ENCODE results near the gene CBLC.
"Not testable (repeated sequence)": the region's sequence is repeated elsewhere in the genome, so short reads cannot be mapped to it uniquely, and the experiment has no call there.

Gene CBLC

GRCh38 chr19:44819246-44819832, 41.6 kb downstream of the CBLC start:
- DNase-seq (ENCODE audit: low read depth), result no peak

DNA sequence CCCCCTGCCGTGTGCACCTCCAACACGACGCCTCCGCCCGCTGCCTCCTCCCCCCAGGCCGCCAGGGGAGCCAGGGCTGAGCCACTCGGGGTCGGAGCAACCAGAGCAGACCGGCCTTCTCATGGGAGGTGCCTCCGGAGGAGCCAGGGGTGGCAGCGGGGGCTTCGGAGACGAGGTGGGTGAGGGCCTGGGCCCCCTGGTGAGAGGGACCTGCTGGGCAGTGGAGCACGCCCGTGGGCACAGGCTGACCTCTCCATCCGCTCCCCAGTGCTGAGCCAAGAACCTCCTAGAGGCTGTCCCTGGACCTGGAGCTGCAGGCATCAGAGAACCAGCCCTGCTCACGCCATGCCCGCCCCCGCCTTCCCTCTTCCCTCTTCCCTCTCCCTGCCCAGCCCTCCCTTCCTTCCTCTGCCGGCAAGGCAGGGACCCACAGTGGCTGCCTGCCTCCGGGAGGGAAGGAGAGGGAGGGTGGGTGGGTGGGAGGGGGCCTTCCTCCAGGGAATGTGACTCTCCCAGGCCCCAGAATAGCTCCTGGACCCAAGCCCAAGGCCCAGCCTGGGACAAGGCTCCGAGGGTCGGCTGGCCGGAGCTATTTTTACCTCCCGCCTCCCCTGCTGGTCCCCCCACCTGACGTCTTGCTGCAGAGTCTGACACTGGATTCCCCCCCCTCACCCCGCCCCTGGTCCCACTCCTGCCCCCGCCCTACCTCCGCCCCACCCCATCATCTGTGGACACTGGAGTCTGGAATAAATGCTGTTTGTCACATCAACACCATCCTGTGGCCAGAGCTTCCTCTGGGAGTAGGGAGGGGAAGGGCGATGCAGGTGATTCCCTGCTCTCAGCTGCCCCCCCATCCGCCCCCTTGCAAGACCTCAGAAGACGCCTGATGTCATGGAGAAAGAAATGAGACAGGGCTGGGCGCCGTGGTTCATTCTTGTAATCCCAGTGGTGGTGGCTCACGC, 43.2 kb downstream of the CBLC start:
- no peak for DNase-seq (ENCODE audit: low read depth)

DNA sequence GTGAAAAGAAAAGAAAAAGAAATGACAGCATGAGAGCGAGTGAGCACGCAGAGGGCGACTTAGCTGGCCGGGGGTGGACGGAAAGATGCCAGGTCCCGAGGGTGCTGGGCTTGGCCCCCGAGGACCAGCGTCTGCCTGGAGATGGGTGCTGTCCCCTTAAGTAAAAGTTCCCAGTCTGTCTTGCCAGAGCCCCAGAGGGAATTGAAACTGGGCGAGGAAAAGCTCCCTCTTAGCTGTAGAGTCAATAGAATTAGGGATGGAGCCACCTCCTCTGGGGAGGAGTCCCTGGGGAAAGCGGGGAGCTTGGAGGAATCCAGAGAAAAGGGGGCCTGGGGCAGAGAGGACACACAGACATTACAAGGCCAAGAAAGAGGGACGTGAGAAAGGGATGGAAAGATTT, 44.5 kb downstream of the CBLC start:
- DNase-seq (ENCODE audit: low read depth), result no peak

GRCh38 chr19:44822670-44823372, 45.1 kb downstream of the CBLC start:
- DNase-seq (ENCODE audit: low read depth), result no peak

GRCh38 chr19:44823373-44823698, 45.6 kb downstream of the CBLC start:
- no peak for DNase-seq (ENCODE audit: low read depth)

- no peak for DNase-seq (ENCODE audit: low read depth)
Observed at GRCh38 chr19:44824761-44825160, 47.1 kb downstream of the CBLC start.

DNA sequence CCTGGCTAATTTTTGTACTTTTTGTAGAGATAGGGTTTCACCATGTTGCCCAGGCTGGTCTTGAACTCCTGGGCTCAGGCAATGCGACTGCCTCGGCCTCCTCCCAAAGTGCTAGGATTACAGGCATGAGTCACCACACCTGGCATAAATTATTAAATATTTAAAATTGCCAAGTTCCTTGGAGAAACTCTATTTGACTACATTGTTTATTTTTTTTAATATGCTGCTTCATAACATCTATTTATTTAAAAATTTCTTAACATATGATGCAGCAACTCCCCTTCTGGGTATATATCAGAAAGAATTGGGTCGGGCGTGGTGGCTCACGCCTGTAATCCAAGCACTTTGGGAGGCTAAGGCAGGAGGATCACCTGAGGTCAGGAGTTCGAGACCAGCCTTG, 55.2 kb downstream of the CBLC start:
- DNase-seq (ENCODE audit: low read depth), result not testable (repeated sequence)

DNA sequence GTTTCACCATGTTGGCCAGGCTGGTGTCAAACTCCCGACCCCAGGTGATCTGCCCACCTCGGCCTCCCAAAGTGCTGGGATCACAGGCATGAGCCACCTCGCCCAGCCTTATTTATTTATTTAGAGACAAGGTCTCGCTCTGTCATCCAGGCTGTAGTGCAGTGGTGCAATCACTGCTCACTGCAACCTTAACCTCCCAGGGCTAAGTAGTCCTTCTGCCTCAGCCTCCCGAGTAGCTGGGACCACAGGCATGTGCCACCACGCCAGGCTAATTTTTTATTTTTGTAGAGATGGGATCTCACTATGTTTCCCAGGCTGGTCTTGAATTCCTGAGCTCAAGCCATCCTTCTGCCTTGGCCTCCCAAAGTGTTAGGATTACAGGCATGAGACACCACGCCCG, 56.7 kb downstream of the CBLC start:
- not testable (repeated sequence) for DNase-seq (ENCODE audit: low read depth)

DNA sequence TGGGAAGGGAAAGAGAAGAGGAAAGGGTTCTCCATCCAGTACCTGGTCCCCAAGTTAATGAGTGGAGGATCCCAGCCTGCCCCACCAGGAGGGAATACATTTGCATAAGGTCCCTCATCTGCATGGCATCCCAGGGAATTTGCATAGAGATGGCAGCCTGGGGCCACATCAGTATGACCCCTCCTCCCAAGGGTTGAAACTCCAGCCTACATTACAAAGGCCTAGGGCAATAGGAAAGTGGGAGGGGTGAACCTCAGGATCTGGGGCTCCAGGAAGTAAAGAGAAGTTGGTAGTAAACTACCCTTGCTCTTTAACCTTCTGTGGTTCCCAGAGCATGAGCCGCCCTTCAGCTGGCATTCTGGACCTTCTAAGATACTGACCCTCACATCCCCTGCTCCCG, 61.6 kb downstream of the CBLC start:
- DNase-seq (ENCODE audit: low read depth), result no peak

DNA sequence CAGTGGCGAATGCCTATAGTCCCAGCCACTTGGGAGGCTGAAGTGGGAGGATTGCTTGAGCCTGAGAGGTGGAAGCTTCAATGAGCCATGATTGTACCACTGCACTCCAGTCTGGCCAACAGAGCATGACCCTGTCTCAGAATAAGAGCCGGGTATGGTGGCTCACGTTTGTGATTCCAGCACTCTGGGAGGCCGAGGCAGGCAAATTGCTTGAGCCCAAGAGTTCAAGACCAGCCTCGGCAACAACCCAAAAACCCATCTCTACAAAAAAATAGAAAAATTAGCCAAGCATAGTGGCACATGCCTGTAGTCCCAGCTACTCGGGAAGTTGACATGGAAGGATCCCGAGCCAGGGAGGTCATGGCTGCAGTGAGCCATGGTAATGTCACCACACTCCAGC, 63.1 kb downstream of the CBLC start:
- no peak for DNase-seq (ENCODE audit: low read depth)

DNA sequence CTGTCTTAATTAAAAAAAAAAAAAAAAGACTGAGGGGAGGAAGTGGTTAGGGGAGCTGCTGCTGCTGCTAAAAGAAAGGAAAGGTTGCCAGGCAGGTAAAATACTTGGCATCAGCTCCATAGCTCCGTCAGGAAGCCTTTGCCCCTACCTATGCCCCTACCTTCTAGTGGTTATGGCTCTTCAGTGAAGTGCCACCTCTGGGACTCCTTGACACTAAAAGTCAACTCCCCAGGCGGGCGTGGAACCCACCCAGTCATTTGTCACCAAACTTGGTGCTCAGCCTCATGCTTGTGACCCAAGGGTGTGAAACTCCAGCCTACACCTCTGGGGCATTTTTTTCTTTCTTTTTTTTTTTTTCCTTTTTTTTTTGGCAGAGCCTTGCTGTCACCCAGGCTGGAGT, 63.5 kb downstream of the CBLC start:
- DNase-seq (ENCODE audit: low read depth), result no peak

DNA sequence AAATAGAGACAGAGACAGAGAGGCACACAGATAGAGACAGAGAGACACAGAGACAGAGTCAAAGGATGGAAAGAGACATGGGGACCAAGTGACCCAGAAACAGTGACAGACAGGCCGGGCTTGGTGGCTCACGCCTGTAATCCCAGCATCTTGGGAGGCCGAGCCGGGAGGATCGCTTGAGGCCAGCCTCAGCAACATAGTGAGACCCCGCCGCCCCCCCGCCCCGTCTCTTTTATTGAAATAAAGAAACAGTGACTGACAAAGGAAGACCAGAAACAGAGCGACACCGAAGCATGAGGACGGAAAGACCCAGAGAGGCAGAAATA, 67.6 kb downstream of the CBLC start:
- DNase-seq (ENCODE audit: low read depth), result no peak

DNA sequence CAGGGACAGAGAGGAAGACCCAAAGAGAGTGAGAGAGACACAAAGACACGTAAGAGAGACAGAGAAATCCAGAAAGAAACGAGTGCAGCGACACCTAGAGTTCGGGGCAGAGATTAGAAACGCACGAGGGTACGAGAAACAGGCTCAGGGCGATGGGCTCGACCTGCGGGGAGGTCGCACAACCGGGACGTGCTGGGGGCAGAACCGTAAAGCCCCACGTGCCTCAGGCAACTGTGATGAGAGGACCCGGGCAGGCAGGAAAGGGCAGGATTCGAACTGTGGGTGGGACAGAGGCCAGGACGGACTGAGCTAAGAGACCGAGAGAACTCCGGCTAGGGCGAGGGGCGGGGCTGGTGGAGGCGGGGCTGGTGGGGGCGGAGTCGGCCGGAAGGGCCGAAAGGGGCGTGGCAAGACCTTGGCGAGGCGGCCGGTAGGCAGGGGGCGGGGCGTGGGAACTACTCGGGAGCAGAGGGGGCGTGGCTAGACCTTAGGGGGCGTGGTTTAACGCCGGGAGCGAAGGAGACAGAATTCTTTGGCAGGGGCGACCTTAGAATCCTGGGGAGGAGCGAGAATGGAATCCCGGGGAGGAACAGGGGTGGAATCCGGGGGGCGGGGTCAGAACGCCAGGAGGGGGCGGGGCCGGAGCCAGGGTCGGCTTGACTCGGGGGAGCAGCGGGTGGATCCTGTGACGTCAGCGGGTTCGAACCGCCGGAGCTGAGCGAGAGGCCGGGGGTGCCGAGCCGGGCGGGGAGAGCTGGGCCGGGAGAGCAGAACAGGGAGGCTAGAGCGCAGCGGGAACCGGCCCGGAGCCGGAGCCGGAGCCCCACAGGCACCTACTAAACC, 68.1 kb downstream of the CBLC start, which contains the start of gene NECTIN2:
Gene NECTIN2 (plus strand): TSS at position 686 of the 843 bp plus-strand sequence. CDS start 229 bp downstream, outside the sequence.
- DNase-seq (ENCODE audit: low read depth), result peak; percentile 59

DNA sequence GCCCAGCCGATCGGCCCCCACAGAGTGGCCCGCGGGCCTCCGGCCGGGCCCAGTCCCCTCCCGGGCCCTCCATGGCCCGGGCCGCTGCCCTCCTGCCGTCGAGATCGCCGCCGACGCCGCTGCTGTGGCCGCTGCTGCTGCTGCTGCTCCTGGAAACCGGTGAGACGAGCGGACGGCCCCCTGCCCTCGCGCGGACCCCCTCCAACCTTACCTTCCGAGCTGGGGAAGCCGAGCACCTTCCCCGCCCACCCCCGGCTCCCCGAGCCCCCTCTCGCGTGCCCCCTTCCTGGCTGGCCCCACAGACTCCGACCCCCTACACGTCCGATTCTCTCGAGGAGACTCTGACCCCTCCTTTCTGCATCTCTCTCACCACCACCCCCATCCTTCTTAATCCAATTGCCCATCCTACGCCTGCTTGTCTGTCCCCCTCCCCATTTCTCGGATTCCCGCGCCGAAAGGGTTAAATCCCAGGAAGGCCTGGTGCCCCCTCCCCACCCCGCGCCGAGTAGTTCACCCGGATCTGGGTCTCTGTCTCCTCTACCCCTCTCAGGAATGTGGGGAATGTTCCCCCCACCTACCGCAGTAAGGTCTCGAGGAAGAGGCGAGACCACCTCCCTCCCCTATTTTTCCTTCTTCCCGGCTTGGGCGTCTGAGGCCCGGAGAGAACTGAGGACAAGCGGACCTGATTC, 68.9 kb downstream of the CBLC start:
- DNase-seq (ENCODE audit: low read depth), result no peak

DNA sequence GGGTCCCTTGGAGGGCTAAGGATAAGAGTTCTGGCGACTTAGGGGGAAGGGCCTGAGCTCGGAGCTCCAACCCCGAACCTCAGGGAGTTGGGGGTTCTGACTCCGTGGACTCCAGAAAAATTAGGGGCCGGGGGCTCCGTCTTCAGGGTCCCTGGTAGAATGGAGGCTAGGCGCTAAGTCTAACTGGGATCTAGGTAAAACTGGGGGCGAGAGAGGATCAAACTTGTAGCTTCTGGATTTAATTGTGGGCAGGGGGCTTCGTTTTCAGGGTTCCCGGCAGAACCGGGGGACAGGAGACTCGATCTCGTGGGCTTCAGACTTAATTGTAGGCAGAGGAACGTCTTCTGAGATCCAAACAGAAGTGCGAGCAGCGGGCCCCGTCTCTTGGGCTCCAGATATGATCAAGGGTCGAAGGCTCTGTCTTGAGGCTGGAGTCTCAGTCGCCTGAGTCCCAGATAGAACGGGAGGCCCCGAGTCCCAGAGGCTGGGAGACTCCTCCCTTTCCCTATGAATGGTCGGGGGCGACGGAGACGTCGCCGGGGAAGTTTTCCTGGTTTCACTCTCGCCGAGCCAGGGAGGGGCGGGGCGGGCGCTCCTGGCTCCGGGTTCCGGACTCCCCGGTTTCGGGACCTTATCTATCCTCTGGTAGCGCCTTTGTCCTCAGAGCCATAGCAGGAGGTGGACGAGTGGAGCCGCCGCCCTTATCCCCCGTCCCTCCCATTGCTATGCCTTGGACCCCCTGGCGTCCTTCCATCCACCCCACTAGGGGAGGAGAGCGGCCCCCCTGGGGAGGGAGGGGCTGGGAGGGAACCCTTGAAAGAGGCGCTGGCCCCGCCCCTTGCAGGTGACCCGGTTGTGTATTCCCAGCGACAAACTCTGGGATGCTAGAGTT, 69.7 kb downstream of the CBLC start:
- DNase-seq (ENCODE audit: low read depth), result no peak

DNA sequence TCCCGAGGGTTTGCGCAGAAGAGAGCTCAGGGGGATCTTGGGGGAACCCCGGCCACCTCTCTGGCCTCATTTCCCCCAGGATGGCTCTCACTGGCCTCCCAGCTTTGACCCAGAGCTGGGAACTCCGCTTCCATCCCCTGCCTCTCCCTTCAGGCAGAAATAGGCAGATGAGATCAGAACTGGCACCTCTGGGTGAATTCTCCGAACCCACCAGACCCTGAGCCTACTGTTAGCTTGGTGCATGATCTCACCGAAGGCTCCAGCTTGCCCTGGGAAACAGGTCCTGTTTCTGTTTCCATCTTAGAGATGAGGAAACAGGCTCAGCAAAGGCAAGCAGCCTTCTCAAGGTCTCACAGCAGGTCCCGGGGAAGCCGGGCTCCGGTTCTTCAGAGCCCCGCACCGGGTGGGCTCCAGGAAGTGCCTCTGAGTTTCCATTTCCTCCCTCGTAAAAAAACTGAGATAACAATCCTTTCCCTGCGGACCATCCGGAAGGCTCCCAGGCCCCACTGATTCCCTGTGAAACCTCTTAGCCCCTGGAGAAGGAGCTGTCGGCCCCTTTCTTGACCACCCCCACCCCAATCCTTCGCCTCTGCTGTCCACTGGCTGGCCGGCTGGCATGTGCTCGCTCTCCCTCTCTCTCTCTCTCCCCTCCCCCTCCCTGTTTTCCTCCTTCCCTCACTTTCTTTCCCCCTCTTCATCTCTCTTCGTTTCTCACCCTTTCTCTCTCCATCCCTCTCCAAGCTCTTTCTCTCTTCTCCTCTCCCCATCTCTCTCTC, 70.5 kb downstream of the CBLC start:
- DNase-seq (ENCODE audit: low read depth), result no peak

DNA sequence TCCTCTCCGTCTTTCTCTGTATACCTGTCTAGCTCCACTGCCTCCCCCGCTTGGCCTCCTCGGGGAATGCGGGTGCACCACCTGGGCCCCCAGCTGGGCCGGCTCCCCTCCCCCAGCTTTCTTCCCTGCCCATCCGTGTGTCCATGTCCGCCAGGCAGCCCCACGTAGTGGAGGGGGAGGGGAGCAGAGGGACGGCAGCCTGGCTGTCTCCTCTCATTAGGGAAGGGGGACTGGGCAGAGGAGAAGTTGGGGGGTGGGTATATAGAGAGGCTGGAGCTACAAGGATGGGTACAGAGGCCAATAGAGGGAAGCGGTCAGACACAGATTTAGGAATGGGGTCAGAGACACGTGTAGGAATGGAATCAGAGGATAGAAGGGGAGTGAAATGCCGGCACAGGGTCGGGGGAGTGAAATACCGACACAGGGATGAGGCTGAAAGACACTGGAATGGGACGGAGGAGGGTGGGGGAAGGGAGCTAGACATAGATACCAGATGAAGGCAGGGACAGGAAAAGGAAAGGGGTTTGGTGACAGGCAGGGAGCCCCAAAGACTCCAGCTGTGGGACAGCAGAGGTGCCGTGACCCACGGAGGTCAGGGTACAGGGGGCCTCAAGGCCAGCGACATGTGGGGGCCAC, 71.2 kb downstream of the CBLC start:
- no peak for DNase-seq (ENCODE audit: low read depth)

All from T-helper 22 cell (primary cell).